ENCODE data around the gene CFAP161. TPM values are rescaled to one million over a fixed set of nuclear protein-coding genes. Genes with fewer than 3 reads are reported as not detected.
A peak's percentile ranks its signal among the peaks of the same experiment; 100 is the strongest.

CFAP161 gene
- total and polyA plus RNA-seq, 9 of the 15 experiments (the other 6 are each of a cell fraction or from before 2014, with no cell fraction given) = 25.8 to 83.3 (median 75.6) TPM

GRCh38 chr15:81115054-81115939 is 18.8 kb upstream of the CFAP161 start (continued):
- TF ChIP-seq GTF3C2 (IDR thresholded peaks at IDR 0.05; ENCODE audit: borderline replicate concordance, extremely low read depth, insufficient read length) (no peak), FOS (IDR thresholded peaks at IDR 0.05; ENCODE audit: extremely low read depth, insufficient read length) (no peak), NFE2 (IDR thresholded peaks at IDR 0.05; ENCODE audit: low read depth) (no peak), KLF1 (tag; IDR thresholded peaks at IDR 0.05) (no peak), TCF7 (IDR thresholded peaks at IDR 0.05; ENCODE audit: borderline replicate concordance) (no peak), KAT7 (CRISPR knock-in tag; IDR thresholded peaks at IDR 0.05; ENCODE audit: borderline replicate concordance) (no peak), CHD2 (IDR thresholded peaks at IDR 0.05; ENCODE audit: low read depth, low read length) (no peak), ZNF644 (tag; IDR thresholded peaks at IDR 0.05; ENCODE audit: low read depth) (0 out of 2 replicates have a peak, but pooled peaks have one; percentile 52), C11orf30 (IDR thresholded peaks at IDR 0.05; ENCODE audit: low read depth) (peak; percentile 65; the same call in 1 of the 2 replicates), HDGF (IDR thresholded peaks at IDR 0.05) (no peak), EP400 (IDR thresholded peaks at IDR 0.05) (no peak), RBM22 (IDR thresholded peaks at IDR 0.05; ENCODE audit: low read depth, low read length, poor library complexity, severe bottlenecking) (no peak), RBM17 (IDR thresholded peaks at IDR 0.05; ENCODE audit: borderline replicate concordance, low read depth, low read length) (no peak), ZNF79 (CRISPR knock-in tag; IDR thresholded peaks at IDR 0.05; ENCODE audit: low read depth) (no peak), PTRF (tag; IDR thresholded peaks at IDR 0.05) (peak; percentile 79), HNRNPK (IDR thresholded peaks at IDR 0.05; ENCODE audit: low read depth, low read length, poor library complexity, severe bottlenecking) (no peak), FOXK2 (conservative IDR thresholded peaks at IDR 0.05 in 1 of 2, IDR thresholded peaks at IDR 0.05 in 1 of 2; ENCODE audit: low read depth in 2 of 2) (no peak), KDM1A (IDR thresholded peaks at IDR 0.05) (no peak)
- TF ChIP-seq, protein P1, sequence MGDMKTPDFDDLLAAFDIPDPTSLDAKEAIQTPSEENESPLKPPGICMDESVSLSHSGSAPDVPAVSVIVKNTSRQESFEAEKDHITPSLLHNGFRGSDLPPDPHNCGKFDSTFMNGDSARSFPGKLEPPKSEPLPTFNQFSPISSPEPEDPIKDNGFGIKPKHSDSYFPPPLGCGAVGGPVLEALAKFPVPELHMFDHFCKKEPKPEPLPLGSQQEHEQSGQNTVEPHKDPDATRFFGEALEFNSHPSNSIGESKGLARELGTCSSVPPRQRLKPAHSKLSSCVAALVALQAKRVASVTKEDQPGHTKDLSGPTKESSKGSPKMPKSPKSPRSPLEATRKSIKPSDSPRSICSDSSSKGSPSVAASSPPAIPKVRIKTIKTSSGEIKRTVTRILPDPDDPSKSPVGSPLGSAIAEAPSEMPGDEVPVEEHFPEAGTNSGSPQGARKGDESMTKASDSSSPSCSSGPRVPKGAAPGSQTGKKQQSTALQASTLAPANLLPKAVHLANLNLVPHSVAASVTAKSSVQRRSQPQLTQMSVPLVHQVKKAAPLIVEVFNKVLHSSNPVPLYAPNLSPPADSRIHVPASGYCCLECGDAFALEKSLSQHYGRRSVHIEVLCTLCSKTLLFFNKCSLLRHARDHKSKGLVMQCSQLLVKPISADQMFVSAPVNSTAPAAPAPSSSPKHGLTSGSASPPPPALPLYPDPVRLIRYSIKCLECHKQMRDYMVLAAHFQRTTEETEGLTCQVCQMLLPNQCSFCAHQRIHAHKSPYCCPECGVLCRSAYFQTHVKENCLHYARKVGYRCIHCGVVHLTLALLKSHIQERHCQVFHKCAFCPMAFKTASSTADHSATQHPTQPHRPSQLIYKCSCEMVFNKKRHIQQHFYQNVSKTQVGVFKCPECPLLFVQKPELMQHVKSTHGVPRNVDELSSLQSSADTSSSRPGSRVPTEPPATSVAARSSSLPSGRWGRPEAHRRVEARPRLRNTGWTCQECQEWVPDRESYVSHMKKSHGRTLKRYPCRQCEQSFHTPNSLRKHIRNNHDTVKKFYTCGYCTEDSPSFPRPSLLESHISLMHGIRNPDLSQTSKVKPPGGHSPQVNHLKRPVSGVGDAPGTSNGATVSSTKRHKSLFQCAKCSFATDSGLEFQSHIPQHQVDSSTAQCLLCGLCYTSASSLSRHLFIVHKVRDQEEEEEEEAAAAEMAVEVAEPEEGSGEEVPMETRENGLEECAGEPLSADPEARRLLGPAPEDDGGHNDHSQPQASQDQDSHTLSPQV (IDR thresholded peaks at IDR 0.05) = peak; percentile 89
- TF ChIP-seq, protein P2, sequence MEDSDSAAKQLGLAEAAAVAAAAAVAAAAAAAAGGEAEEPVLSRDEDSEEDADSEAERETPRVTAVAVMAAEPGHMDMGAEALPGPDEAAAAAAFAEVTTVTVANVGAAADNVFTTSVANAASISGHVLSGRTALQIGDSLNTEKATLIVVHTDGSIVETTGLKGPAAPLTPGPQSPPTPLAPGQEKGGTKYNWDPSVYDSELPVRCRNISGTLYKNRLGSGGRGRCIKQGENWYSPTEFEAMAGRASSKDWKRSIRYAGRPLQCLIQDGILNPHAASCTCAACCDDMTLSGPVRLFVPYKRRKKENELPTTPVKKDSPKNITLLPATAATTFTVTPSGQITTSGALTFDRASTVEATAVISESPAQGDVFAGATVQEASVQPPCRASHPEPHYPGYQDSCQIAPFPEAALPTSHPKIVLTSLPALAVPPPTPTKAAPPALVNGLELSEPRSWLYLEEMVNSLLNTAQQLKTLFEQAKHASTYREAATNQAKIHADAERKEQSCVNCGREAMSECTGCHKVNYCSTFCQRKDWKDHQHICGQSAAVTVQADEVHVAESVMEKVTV (CRISPR knock-in tag; IDR thresholded peaks at IDR 0.05) = no peak
